Keratinocyte (primary cell): ENCODE results near the gene ZBTB34. TPM values are rescaled to one million over a fixed set of nuclear protein-coding genes. Genes with fewer than 3 reads are reported as not detected.

ENCODE experiments used
- DNase-seq: peaks from one replicate; pipeline ENCODE4 v3.0.0-alpha.2; 2011; ENCODE audit warnings: low read depth, missing footprints, low spot score
- FAIRE-seq: peaks from 2 replicates; lab custom pipeline; 2011; peaks lifted over from hg19 to GRCh38; lab: Jason Lieb, UNC
- H2AFZ ChIP-seq: 2 replicates; pipeline ENCODE4 v1.6.0; 2012; ENCODE audit warnings: low read length, control low read depth, inconsistent platforms; ENCODE audit not compliant: control insufficient read depth
- H3K27ac ChIP-seq: 2 replicates; pipeline ENCODE4 v1.5.1; 2011; ENCODE audit warnings: low read length; ENCODE audit not compliant: control insufficient read depth, insufficient read depth
- H3K27me3 ChIP-seq: 3 replicates; pipeline ENCODE4 v1.6.0; 2011; ENCODE audit warnings: low read length; ENCODE audit not compliant: control insufficient read depth, insufficient read depth; ENCODE audit errors: extremely low read depth
- H3K36me3 ChIP-seq, 2 experiments: 2 replicates in 1 of 2; 3 replicates in 1 of 2; pipeline ENCODE4 v1.5.1; 2011; ENCODE audit warnings: low read length in 2 of 2, mild to moderate bottlenecking in 1 of 2; ENCODE audit not compliant: control insufficient read depth in 2 of 2, insufficient read depth in 2 of 2; ENCODE audit errors: extremely low read depth in 1 of 2
- H3K4me1 ChIP-seq: 3 replicates; pipeline ENCODE4 v1.5.1; 2011; ENCODE audit warnings: low read length; ENCODE audit not compliant: control insufficient read depth, insufficient read depth; ENCODE audit errors: extremely low read depth
- H3K4me2 ChIP-seq: 3 replicates; pipeline ENCODE4 v1.6.0; 2011; ENCODE audit warnings: low read depth, low read length; ENCODE audit not compliant: control insufficient read depth, insufficient read depth; ENCODE audit errors: extremely low read depth
- H3K4me3 ChIP-seq, 3 experiments: fragments of 200-600 bp in 1 of 3; sonication (generic) in 1 of 3; 2 replicates in 2 of 3; 3 replicates in 1 of 3; pipeline ENCODE4 v1.5.1; 2011 to 2016; ENCODE audit warnings: low read length in 3 of 3, mild to moderate bottlenecking in 3 of 3, control low read depth in 2 of 3, inconsistent platforms in 1 of 3, low read depth in 1 of 3, mixed read lengths in 1 of 3, mixed run types in 1 of 3, moderate library complexity in 1 of 3; ENCODE audit not compliant: control insufficient read depth in 2 of 3, insufficient read depth in 2 of 3; ENCODE audit errors: extremely low read depth in 1 of 3
- H3K79me2 ChIP-seq: 2 replicates; pipeline ENCODE4 v1.6.0; 2012; ENCODE audit warnings: low read length; ENCODE audit not compliant: control insufficient read depth, insufficient read depth
- H3K9ac ChIP-seq: 3 replicates; pipeline ENCODE4 v1.6.0; 2011; ENCODE audit warnings: low read length; ENCODE audit not compliant: control insufficient read depth, insufficient read depth; ENCODE audit errors: extremely low read depth
- H3K9me1 ChIP-seq: 3 replicates; pipeline ENCODE4 v1.6.0; 2011; ENCODE audit warnings: low read length; ENCODE audit not compliant: control insufficient read depth, insufficient read depth; ENCODE audit errors: extremely low read depth
- H3K9me3 ChIP-seq: 2 replicates; pipeline ENCODE4 v1.5.1; 2012; ENCODE audit warnings: low read depth, low read length; ENCODE audit not compliant: control insufficient read depth
- H4K20me1 ChIP-seq: 3 replicates; pipeline ENCODE4 v1.6.0; 2011; ENCODE audit warnings: low read length; ENCODE audit not compliant: control insufficient read depth, insufficient read depth; ENCODE audit errors: extremely low read depth
- CTCF ChIP-seq, 3 experiments: IDR thresholded peaks in 1 of 3; conservative IDR thresholded peaks in 1 of 3; optimal IDR thresholded peaks in 1 of 3; 2 replicates in 2 of 3; 3 replicates in 1 of 3; pipeline versions ENCODE3 to v1.5.1; 2011; ENCODE audit warnings: low read length in 3 of 3, mild to moderate bottlenecking in 3 of 3, moderate library complexity in 2 of 3, control low read depth in 1 of 3, inconsistent platforms in 1 of 3; ENCODE audit not compliant: insufficient read depth in 2 of 3; ENCODE audit errors: extremely low read depth in 1 of 3
- EZH2 ChIP-seq: IDR thresholded peaks from one replicate; pipeline ENCODE4 v1.6.1; 2012; ENCODE audit warnings: inconsistent platforms, mild to moderate bottlenecking, low read length, moderate library complexity
- dilution Hi-C: fragments of 300-500 bp; cut with MboI; formaldehyde crosslinking; loops from one replicate; pipeline ENCODE4 v1.7.0; 2020; ENCODE audit warnings: low sequenced_read_pairs; ENCODE audit not compliant: extremely low pct_ligation_motif_present
- polyA plus RNA-seq, 5 experiments: library from polyadenylated mRNA; depleted of rRNA in 3 of 5; stranded (reverse) in 3 of 5; stranded (forward) in 1 of 5; unstranded in 1 of 5; fragments of >200 nt; gene quantifications; 1 replicate in 1 of 5; 2 replicates in 3 of 5; 3 replicates in 1 of 5; pipeline versions ENCODE4 v1.2.1 to v1.2.3, GENCODE V29; 2011 to 2012; ENCODE audit warnings: missing spikeins in 2 of 5, low read depth in 1 of 5, low replicate concordance in 1 of 5

The ZBTB34 gene
- polyA plus RNA-seq, 1 donor (not counting 4 experiments of a cell fraction or from before 2014, with no cell fraction given): 6.4 TPM

DNA sequence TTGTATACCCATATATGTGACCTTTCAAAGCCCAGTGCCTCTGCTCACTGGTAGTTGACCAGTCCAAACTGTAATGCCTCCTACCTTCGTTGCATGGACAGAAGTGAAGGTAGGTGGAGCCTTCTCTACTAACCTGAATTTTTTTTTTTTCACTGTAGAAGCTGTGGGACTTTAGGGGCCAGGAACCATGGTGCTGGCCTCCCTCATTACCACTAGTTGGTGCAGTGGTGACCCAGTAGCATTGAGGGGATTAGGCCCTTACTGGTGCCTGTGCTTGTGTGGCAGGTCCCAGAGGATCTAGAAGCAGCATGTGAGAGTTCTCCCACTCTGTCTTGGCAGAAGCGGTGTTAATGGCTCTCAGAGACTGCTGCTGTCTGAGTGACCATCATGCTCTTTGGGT is 56.5 kb downstream of the ZBTB34 start:
- TF ChIP-seq CTCF (optimal IDR thresholded peaks at IDR 0.05 in 1 of 3, IDR thresholded peaks at IDR 0.05 in 1 of 3, conservative IDR thresholded peaks at IDR 0.05 in 1 of 3; ENCODE audit: extremely low read depth in 1 of 3, insufficient read depth in 2 of 3, low read length in 3 of 3) (no peak), EZH2 (no peak)
- no peak overlapping the region for H3K27ac ChIP-seq
- H3K36me3 ChIP-seq: no peaks in the 10 kb centered on the region
- DNase-seq (no peak), FAIRE-seq (no peak)
- peaks cover 12% of the 10 kb centered on the region for H3K4me1 ChIP-seq
- H3K79me2 ChIP-seq: no peaks in the 10 kb centered on the region
- dilution Hi-C loops: no loop called here
- H3K4me3 ChIP-seq: no peak overlapping the region
- no peak overlapping the region for H2AFZ ChIP-seq
- H3K27me3 ChIP-seq: peaks cover 3% of the 10 kb centered on the region
- H3K9me1 ChIP-seq: no peaks in the 10 kb centered on the region
- no peak overlapping the region for H3K4me2 ChIP-seq
- H3K9me3 ChIP-seq: no peaks in the 10 kb centered on the region
- no peak overlapping the region for H3K9ac ChIP-seq
- H4K20me1 ChIP-seq: no peaks in the 10 kb centered on the region

DNA sequence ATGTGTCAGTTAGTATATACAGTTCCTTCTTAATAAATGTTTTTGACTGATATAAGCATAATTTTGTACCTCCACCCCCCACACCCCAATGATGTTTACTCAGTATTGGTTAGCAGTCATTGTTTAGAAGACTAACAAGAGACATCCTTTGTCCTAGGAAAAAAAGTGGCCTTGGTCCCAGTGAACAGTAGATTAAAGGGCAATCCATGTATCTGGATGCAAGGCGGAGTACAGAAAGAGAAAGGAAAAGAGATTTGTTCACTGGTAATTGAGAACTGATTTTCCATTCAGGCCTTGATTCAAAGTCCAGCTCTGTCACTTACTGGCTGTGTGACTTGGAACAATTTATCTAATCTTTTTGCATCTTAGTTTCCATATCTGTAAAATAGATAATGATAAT is 58.8 kb downstream of the ZBTB34 start:
- dilution Hi-C loops: no loop called here

More for the DNA sequence above, 58.8 kb downstream of the ZBTB34 start:
- DNase-seq (no peak), FAIRE-seq (no peak)
- H2AFZ ChIP-seq: no peak overlapping the region
- H3K4me3 ChIP-seq: no peak overlapping the region
- no peak overlapping the region for H3K4me2 ChIP-seq
- H3K4me1 ChIP-seq: peaks cover 12% of the 10 kb centered on the region
- H3K27ac ChIP-seq: no peak overlapping the region
- no peaks in the 10 kb centered on the region for H3K79me2 ChIP-seq
- no peak overlapping the region for H3K9ac ChIP-seq
- H3K27me3 ChIP-seq: peaks cover 3% of the 10 kb centered on the region
- no peaks in the 10 kb centered on the region for H4K20me1 ChIP-seq
- no peaks in the 10 kb centered on the region for H3K9me1 ChIP-seq
- H3K9me3 ChIP-seq: no peaks in the 10 kb centered on the region
- no peaks in the 10 kb centered on the region for H3K36me3 ChIP-seq
- no peak for TF ChIP-seq CTCF (optimal IDR thresholded peaks at IDR 0.05 in 1 of 3, IDR thresholded peaks at IDR 0.05 in 1 of 3, conservative IDR thresholded peaks at IDR 0.05 in 1 of 3; ENCODE audit: extremely low read depth in 1 of 3, insufficient read depth in 2 of 3, low read length in 3 of 3)
- TF ChIP-seq EZH2: no peak
